ENCODE results near the gene TMEM18. TPM values are rescaled to one million over a fixed set of nuclear protein-coding genes. Genes with fewer than 3 reads are reported as not detected.

TMEM18 gene
- total and polyA plus RNA-seq, 2 of the 13 experiments (the other 11 are each of a cell fraction or from before 2014, with no cell fraction given): 45.9 to 49.4 TPM

DNA sequence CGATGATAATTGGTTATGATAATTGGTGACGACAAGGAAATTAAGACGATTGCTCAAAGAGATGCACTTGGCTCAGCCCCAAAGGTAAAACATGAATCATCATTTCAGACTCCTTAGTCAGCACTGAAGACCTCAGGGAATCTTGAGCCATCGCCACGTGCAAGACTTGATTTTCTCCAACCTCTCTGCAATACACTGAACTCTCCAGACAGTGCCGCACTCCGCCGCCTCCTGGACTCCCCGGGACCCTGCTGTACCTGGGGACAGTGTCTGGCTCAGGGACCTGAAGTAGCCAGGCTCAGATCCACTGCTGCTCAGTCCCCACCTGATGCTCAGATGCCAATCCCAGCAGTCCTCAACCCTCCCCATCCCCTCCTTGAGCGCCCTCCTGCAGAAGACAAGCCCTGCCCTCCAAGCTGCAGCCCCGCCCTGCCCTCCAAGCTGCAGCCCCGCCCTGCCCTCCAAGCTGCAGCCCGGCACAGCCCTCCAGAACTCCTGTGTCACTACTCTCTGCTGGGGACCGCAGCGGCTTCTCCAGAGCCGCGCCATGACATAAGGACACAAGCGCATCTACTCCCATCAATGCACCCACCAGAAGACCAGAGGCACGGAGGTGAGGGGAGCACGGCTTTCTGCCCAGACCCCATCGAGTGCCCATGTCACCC, 1.1 kb downstream of the TMEM18 start (continued):
- TF ChIP-seq SOX13 (IDR thresholded peaks at IDR 0.05) (no peak), SOX13 (CRISPR knock-in tag; conservative IDR thresholded peaks at IDR 0.05 in 1 of 2, IDR thresholded peaks at IDR 0.05 in 1 of 2) (no peak), SMARCE1 (IDR thresholded peaks at IDR 0.05; ENCODE audit: borderline replicate concordance) (no peak), ZNF367 (CRISPR knock-in tag; IDR thresholded peaks at IDR 0.05; ENCODE audit: borderline replicate concordance) (no peak), NKX3-1 (CRISPR knock-in tag; IDR thresholded peaks at IDR 0.05) (no peak), EEA1 (CRISPR knock-in tag; IDR thresholded peaks at IDR 0.05; ENCODE audit: borderline replicate concordance) (no peak), TRIM22 (IDR thresholded peaks at IDR 0.05) (no peak), SMC3 (IDR thresholded peaks at IDR 0.05; ENCODE audit: low read length) (no peak), MXI1 (IDR thresholded peaks at IDR 0.05; ENCODE audit: borderline replicate concordance, low read depth, low read length) (no peak), CREB3 (CRISPR knock-in tag; IDR thresholded peaks at IDR 0.05) (no peak), ATRX (CRISPR knock-in tag; IDR thresholded peaks at IDR 0.05; ENCODE audit: borderline replicate concordance) (no peak), EHMT2 (IDR thresholded peaks at IDR 0.05; ENCODE audit: borderline replicate concordance, low read depth, low read length) (no peak), SAP130 (CRISPR knock-in tag; IDR thresholded peaks at IDR 0.05; ENCODE audit: low read depth) (no peak), PRDM15 (CRISPR knock-in tag; IDR thresholded peaks at IDR 0.05) (no peak), MLLT10 (CRISPR knock-in tag; IDR thresholded peaks at IDR 0.05) (no peak), POLR2G (IDR thresholded peaks at IDR 0.05; ENCODE audit: low read depth, low read length) (no peak), PLRG1 (conservative IDR thresholded peaks at IDR 0.05) (no peak), ZNF660 (CRISPR knock-in tag; IDR thresholded peaks at IDR 0.05; ENCODE audit: borderline replicate concordance, low read depth) (no peak; the same call in 1 of the 2 replicates), ZSCAN22 (CRISPR knock-in tag; IDR thresholded peaks at IDR 0.05) (no peak), ZNF513 (CRISPR knock-in tag; conservative IDR thresholded peaks at IDR 0.05) (no peak), ZBTB44 (CRISPR knock-in tag; IDR thresholded peaks at IDR 0.05) (no peak)
- TF ChIP-seq, protein P1, sequence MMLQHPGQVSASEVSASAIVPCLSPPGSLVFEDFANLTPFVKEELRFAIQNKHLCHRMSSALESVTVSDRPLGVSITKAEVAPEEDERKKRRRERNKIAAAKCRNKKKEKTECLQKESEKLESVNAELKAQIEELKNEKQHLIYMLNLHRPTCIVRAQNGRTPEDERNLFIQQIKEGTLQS (CRISPR knock-in tag; IDR thresholded peaks at IDR 0.05): no peak

Measured in HepG2 (cell line).